Measurements from ENCODE around the gene BHLHA9. TPM values are rescaled to one million over a fixed set of nuclear protein-coding genes. Genes with fewer than 3 reads are reported as not detected.

BHLHA9 gene
- polyA plus RNA-seq, 2 of the 4 experiments (the other 2 are of a cell fraction) = not detected

DNA sequence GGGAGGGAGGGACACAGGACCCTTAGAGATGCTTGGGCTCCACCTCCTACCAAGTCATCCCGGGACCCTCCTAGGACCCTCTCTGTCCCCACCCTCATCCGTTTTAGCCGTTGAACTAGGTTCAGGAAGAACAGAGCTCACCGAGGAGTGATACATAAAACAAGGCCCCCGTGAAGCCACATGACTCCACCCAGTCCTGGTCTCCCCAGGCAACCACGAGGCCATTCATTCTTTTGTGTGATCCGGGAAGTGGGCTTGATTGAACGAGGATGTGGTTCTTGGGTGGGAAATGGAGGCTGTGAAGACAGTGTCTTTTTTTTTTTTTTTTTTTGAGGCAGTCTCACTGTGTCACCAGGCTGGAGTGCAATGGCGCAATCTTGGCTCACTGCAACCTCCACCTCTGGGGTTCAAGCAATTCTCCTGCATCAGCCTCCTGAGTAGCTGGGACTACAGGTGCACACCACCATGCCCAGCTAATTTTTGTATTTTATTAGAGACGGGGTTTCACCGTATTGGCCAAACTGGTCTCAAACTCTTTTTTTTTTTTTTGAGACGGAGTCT lies 24.0 kb downstream of the BHLHA9 start:
- Histone ChIP-seq H3K4me1 (no peaks in the 10 kb centered on the region), H3K27ac (no peak overlapping the region), H3K4me2 (no peak overlapping the region), H3K4me3 (no peak overlapping the region), H3K9me3 (no peaks in the 10 kb centered on the region)
- FAIRE-seq = no peak
- CTCF ChIA-PET = no interaction called here
- no peak for DNase-seq (ENCODE audit: low read depth in 1 of 2, low spot score in 1 of 2)
- TF ChIP-seq, protein P1, sequence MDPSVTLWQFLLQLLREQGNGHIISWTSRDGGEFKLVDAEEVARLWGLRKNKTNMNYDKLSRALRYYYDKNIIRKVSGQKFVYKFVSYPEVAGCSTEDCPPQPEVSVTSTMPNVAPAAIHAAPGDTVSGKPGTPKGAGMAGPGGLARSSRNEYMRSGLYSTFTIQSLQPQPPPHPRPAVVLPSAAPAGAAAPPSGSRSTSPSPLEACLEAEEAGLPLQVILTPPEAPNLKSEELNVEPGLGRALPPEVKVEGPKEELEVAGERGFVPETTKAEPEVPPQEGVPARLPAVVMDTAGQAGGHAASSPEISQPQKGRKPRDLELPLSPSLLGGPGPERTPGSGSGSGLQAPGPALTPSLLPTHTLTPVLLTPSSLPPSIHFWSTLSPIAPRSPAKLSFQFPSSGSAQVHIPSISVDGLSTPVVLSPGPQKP (IDR thresholded peaks at IDR 0.05; ENCODE audit: low read depth, low read length) = no peak
- TF ChIP-seq POLR2A (IDR thresholded peaks at IDR 0.05; ENCODE audit: low read length) = no peak
- TF ChIP-seq MAZ (IDR thresholded peaks at IDR 0.05; ENCODE audit: borderline replicate concordance, low read depth, low read length) = no peak
- no peak for TF ChIP-seq EHMT2 (IDR thresholded peaks at IDR 0.05; ENCODE audit: low read depth)
- TF ChIP-seq FOSB (CRISPR knock-in tag; IDR thresholded peaks at IDR 0.05) = no peak
- no peak for TF ChIP-seq EP300 (IDR thresholded peaks at IDR 0.05)
- no peak for TF ChIP-seq NR3C1 (IDR thresholded peaks at IDR 0.05)
- TF ChIP-seq FOSL2 (IDR thresholded peaks at IDR 0.05) = no peak
- TF ChIP-seq FOSL2 (CRISPR knock-in tag; IDR thresholded peaks at IDR 0.05) = no peak
- no peak for TF ChIP-seq GATA3 (IDR thresholded peaks at IDR 0.05; ENCODE audit: borderline replicate concordance)
- TF ChIP-seq ZFP36 (IDR thresholded peaks at IDR 0.05; ENCODE audit: borderline replicate concordance, partially characterized antibody) = no peak
- TF ChIP-seq PHF8 (IDR thresholded peaks at IDR 0.05; ENCODE audit: borderline replicate concordance, low read depth) = no peak
- TF ChIP-seq BHLHE40 (IDR thresholded peaks at IDR 0.05; ENCODE audit: low read depth, low read length) = no peak
- no peak for TF ChIP-seq CEBPB (IDR thresholded peaks at IDR 0.05)
- no peak for TF ChIP-seq RNF2 (IDR thresholded peaks at IDR 0.05; ENCODE audit: borderline replicate concordance, low read depth)
- no peak for TF ChIP-seq TFCP2L1 (CRISPR knock-in tag; IDR thresholded peaks at IDR 0.05)
- TF ChIP-seq, protein P2, sequence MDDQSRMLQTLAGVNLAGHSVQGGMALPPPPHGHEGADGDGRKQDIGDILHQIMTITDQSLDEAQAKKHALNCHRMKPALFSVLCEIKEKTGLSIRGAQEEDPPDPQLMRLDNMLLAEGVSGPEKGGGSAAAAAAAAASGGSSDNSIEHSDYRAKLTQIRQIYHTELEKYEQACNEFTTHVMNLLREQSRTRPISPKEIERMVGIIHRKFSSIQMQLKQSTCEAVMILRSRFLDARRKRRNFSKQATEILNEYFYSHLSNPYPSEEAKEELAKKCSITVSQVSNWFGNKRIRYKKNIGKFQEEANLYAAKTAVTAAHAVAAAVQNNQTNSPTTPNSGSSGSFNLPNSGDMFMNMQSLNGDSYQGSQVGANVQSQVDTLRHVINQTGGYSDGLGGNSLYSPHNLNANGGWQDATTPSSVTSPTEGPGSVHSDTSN (IDR thresholded peaks at IDR 0.05) = no peak
- no peak for TF ChIP-seq ZSCAN20 (CRISPR knock-in tag; IDR thresholded peaks at IDR 0.05)
- TF ChIP-seq RARB (CRISPR knock-in tag; IDR thresholded peaks at IDR 0.05) = no peak
- TF ChIP-seq HEYL (CRISPR knock-in tag; IDR thresholded peaks at IDR 0.05) = no peak
- no peak for TF ChIP-seq SMC3 (IDR thresholded peaks at IDR 0.05)
- POLR2A ChIA-PET = no interaction called here
- WGBS (ENCODE audit: missing lambda C conversion rate) = 44% methylated on average over 12 of the region's 12 CpGs
- no peak for ATAC-seq

DNA sequence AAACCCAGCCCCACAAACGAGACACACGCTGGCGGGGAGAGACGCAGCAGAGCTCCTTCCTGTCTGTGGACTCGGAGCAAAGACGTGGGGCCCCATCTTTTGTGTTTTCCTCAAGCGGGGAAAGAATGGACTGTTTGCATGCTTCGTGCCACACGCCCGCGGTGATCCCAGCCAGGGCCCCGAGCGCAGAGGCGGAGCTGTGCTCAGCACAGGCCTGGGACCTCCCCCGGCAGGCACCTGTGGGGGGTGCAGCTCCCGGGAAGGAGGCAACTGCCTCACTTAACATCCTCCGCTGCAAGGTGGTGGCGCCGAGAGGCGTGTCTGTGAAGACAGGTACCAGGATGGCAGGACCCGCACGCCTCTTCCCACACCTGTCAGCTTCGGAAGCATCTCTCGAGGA lies 28.4 kb downstream of the BHLHA9 start:
- 57% methylated on average over 24 of the region's 24 CpGs for WGBS (ENCODE audit: missing lambda C conversion rate)
- ChIA-PET POLR2A (interaction anchor here (0.6 kb wide), 1 partner anchor 44 kb away, joined by 3 read pairs; no protein-coding TSS in a partner anchor), CTCF (interaction anchor here (1.3 to 3.6 kb wide), 5 partner anchors 24 to 151 kb away, joined by 3 to 13 read pairs (median 4); no protein-coding TSS in a partner anchor)
- DNase-seq (ENCODE audit: low read depth in 1 of 2, low spot score in 1 of 2) = no peak
- no peak for TF ChIP-seq EHF (CRISPR knock-in tag; IDR thresholded peaks at IDR 0.05)
- TF ChIP-seq, protein P3, sequence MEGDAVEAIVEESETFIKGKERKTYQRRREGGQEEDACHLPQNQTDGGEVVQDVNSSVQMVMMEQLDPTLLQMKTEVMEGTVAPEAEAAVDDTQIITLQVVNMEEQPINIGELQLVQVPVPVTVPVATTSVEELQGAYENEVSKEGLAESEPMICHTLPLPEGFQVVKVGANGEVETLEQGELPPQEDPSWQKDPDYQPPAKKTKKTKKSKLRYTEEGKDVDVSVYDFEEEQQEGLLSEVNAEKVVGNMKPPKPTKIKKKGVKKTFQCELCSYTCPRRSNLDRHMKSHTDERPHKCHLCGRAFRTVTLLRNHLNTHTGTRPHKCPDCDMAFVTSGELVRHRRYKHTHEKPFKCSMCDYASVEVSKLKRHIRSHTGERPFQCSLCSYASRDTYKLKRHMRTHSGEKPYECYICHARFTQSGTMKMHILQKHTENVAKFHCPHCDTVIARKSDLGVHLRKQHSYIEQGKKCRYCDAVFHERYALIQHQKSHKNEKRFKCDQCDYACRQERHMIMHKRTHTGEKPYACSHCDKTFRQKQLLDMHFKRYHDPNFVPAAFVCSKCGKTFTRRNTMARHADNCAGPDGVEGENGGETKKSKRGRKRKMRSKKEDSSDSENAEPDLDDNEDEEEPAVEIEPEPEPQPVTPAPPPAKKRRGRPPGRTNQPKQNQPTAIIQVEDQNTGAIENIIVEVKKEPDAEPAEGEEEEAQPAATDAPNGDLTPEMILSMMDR (IDR thresholded peaks at IDR 0.05) = no peak
- TF ChIP-seq EP300 (IDR thresholded peaks at IDR 0.05) = no peak
- TF ChIP-seq EHMT2 (IDR thresholded peaks at IDR 0.05; ENCODE audit: low read depth) = no peak
- no peak for TF ChIP-seq HOXB13 (CRISPR knock-in tag; IDR thresholded peaks at IDR 0.05; ENCODE audit: low read depth)
- TF ChIP-seq ZNF302 (CRISPR knock-in tag; IDR thresholded peaks at IDR 0.05) = no peak
- TF ChIP-seq, protein P2 (IDR thresholded peaks at IDR 0.05) = no peak
- no peak for TF ChIP-seq GATA3 (IDR thresholded peaks at IDR 0.05; ENCODE audit: borderline replicate concordance)
- TF ChIP-seq CHD4 (IDR thresholded peaks at IDR 0.05; ENCODE audit: borderline replicate concordance) = no peak
- no peak for TF ChIP-seq FOSB (CRISPR knock-in tag; IDR thresholded peaks at IDR 0.05)
- Histone ChIP-seq H3K4me1 (no peaks in the 10 kb centered on the region), H3K4me3 (no peak overlapping the region), H3K4me2 (no peak overlapping the region), H3K9me3 (no peaks in the 10 kb centered on the region), H3K27ac (no peak overlapping the region)
- ATAC-seq = peak; percentile 5 to 37; a peak in 3 of 6 replicates
- no peak for FAIRE-seq
